SKM-1 (cell line): ENCODE results near the gene ADNP2.

Experiments used
- DNase-seq: peaks from one replicate; lab custom pipeline; 2025; ENCODE audit not compliant: unreplicated experiment; lab: John Stamatoyannopoulos, UW

The ADNP2 gene

GRCh38 chr18:80170395-80171053, 61.5 kb downstream of the ADNP2 start:
- DNase-seq, result no peak

GRCh38 chr18:80171054-80171872, 62.2 kb downstream of the ADNP2 start:
- DNase-seq, result no peak

- no peak for DNase-seq
These were observed 63.0 kb downstream of the ADNP2 start for GRCh38 chr18:80172056-80172455.

- DNase-seq, result no peak
These were observed 64.0 kb downstream of the ADNP2 start for GRCh38 chr18:80173060-80173459.

GRCh38 chr18:80175451-80176204, 66.6 kb downstream of the ADNP2 start:
- DNase-seq, result no peak

- DNase-seq, result no peak
These were observed 67.4 kb downstream of the ADNP2 start for GRCh38 chr18:80176334-80177073.

GRCh38 chr18:80177128-80177527, 68.1 kb downstream of the ADNP2 start:
- DNase-seq, result no peak

- DNase-seq, result no peak
These were observed 70.1 kb downstream of the ADNP2 start for GRCh38 chr18:80178935-80179818.

- no peak for DNase-seq
These were observed 70.9 kb downstream of the ADNP2 start for GRCh38 chr18:80179857-80180558.

GRCh38 chr18:80180778-80181564, 71.9 kb downstream of the ADNP2 start:
- DNase-seq, result no peak

- DNase-seq, result no peak
These were observed 72.8 kb downstream of the ADNP2 start for GRCh38 chr18:80181642-80182461.

GRCh38 chr18:80182855-80183254, 73.8 kb downstream of the ADNP2 start:
- DNase-seq, result no peak

GRCh38 chr18:80183273-80184050, 74.4 kb downstream of the ADNP2 start:
- no peak for DNase-seq

GRCh38 chr18:80184243-80184772, 75.2 kb downstream of the ADNP2 start:
- DNase-seq, result no peak

GRCh38 chr18:80185545-80185944, 76.5 kb downstream of the ADNP2 start:
- DNase-seq, result no peak

GRCh38 chr18:80187956-80188642, 79.0 kb downstream of the ADNP2 start:
- DNase-seq, result no peak
